H1 (cell line): ENCODE measurements around the gene APBA2. TPM values are rescaled to one million over a fixed set of nuclear protein-coding genes. Genes with fewer than 3 reads are reported as not detected.

ENCODE experiments used
- CTCF ChIA-PET: fragments of 300-600 bp; sonication (Branson Sonifier 250); formaldehyde crosslinking; loops from one replicate; lab custom pipeline; 2021; ENCODE audit not compliant: partially characterized antibody; lab: Charles Lee
- POLR2A ChIA-PET: fragments of 300-600 bp; sonication (Branson Sonifier 250); formaldehyde crosslinking; loops from one replicate; lab custom pipeline; 2021; ENCODE audit warnings: inconsistent platforms; ENCODE audit not compliant: partially characterized antibody; lab: Charles Lee
- DNase-seq, 2 experiments: peaks; one replicate each; pipeline versions ENCODE4 v3.0.0 to v3.0.0-alpha.2; 2010 to 2022; ENCODE audit warnings: low spot score in 2 of 2, low read depth in 1 of 2, mixed read lengths in 1 of 2
- FAIRE-seq: peaks from 2 replicates; lab custom pipeline; 2011; peaks lifted over from hg19 to GRCh38; lab: Jason Lieb, UNC
- H2AFZ ChIP-seq: 2 replicates; pipeline ENCODE4 v1.8.1; 2012; ENCODE audit warnings: low read length, inconsistent platforms
- H2AK5ac ChIP-seq: 2 replicates; pipeline ENCODE4 v1.6.1; 2013; ENCODE audit warnings: low read depth, low read length
- H2BK120ac ChIP-seq: replicated peaks from 2 replicates; pipeline ENCODE3; 2013; ENCODE audit warnings: low read depth, low read length, inconsistent platforms
- H2BK12ac ChIP-seq: 2 replicates; pipeline ENCODE4 v1.6.1; 2013; ENCODE audit warnings: low read depth, low read length
- H2BK15ac ChIP-seq: 2 replicates; pipeline ENCODE4 v1.6.1; 2013; ENCODE audit warnings: low read length
- H2BK20ac ChIP-seq: 2 replicates; pipeline ENCODE4 v1.6.1; 2013; ENCODE audit warnings: low read length
- H2BK5ac ChIP-seq: 2 replicates; pipeline ENCODE4 v1.6.1; 2013; ENCODE audit warnings: low read depth, low read length
- H3K14ac ChIP-seq: 2 replicates; pipeline ENCODE4 v1.6.1; 2013; ENCODE audit warnings: inconsistent platforms; ENCODE audit not compliant: insufficient read length
- H3K18ac ChIP-seq: 2 replicates; pipeline ENCODE4 v1.6.1; 2013; ENCODE audit warnings: low read length; ENCODE audit errors: extremely low read depth
- H3K23ac ChIP-seq: 2 replicates; pipeline ENCODE4 v1.6.1; 2013; ENCODE audit warnings: inconsistent platforms; ENCODE audit not compliant: insufficient read length
- H3K23me2 ChIP-seq: 2 replicates; pipeline ENCODE4 v1.6.1; 2013; ENCODE audit warnings: low read depth, low read length
- H3K27ac ChIP-seq: 2 replicates; pipeline ENCODE4 v1.6.1; 2011; ENCODE audit warnings: low read depth, low read length, inconsistent platforms
- H3K27me3 ChIP-seq, 4 experiments: replicated peaks in 1 of 4; 1 replicate in 1 of 4; 2 replicates in 3 of 4; pipeline versions ENCODE4 v1.6.1 to v1.8.1; 2011 to 2013; ENCODE audit warnings: low read length in 3 of 4, mild to moderate bottlenecking in 3 of 4, inconsistent platforms in 2 of 4, mixed read lengths in 2 of 4, moderate library complexity in 1 of 4; ENCODE audit not compliant: control insufficient read depth in 3 of 4, insufficient read depth in 3 of 4; ENCODE audit errors: extremely low read depth in 1 of 4
- H3K36me3 ChIP-seq, 4 experiments: 2 replicates each; pipeline versions ENCODE4 v1.6.1 to v1.8.1; 2011 to 2013; ENCODE audit warnings: mild to moderate bottlenecking in 4 of 4, low read length in 3 of 4, moderate library complexity in 2 of 4, control low read depth in 1 of 4, inconsistent platforms in 1 of 4; ENCODE audit not compliant: insufficient read depth in 4 of 4, control insufficient read depth in 2 of 4
- H3K4ac ChIP-seq: replicated peaks from 2 replicates; pipeline ENCODE3; 2013; ENCODE audit warnings: low read length, low read depth, mixed read lengths, inconsistent platforms; ENCODE audit not compliant: insufficient read length
- H3K4me1 ChIP-seq, 4 experiments: replicated peaks in 1 of 4; 1 replicate in 1 of 4; 2 replicates in 3 of 4; pipeline versions ENCODE4 v1.6.1 to v1.8.1; 2011 to 2013; ENCODE audit warnings: low read length in 3 of 4, inconsistent platforms in 2 of 4, mixed read lengths in 1 of 4; ENCODE audit not compliant: insufficient read depth in 4 of 4, control insufficient read depth in 3 of 4
- H3K4me2 ChIP-seq, 2 experiments: 2 replicates each; pipeline versions ENCODE4 v1.6.1 to v1.8.1; 2011 to 2013; ENCODE audit warnings: low read depth in 2 of 2, low read length in 2 of 2, control low read depth in 1 of 2, inconsistent platforms in 1 of 2, mild to moderate bottlenecking in 1 of 2; ENCODE audit not compliant: insufficient read depth in 1 of 2
- H3K4me3 ChIP-seq, 4 experiments: fragments of 200-600, 300-600 bp in 1 of 4; sonication (generic), shearing (Covaris generic), sonication (Bioruptor Twin) in 1 of 4; 2 replicates each; pipeline versions ENCODE4 v1.5.1 to v1.8.1; 2011 to 2016; ENCODE audit warnings: low read length in 4 of 4, low read depth in 3 of 4, control low read depth in 2 of 4, inconsistent platforms in 2 of 4, mild to moderate bottlenecking in 2 of 4, mixed read lengths in 1 of 4, moderate library complexity in 1 of 4; ENCODE audit not compliant: insufficient read depth in 2 of 4; ENCODE audit errors: extremely low read depth in 1 of 4
- H3K56ac ChIP-seq: replicated peaks from 2 replicates; pipeline ENCODE3; 2013; ENCODE audit warnings: low read depth, mild to moderate bottlenecking, mixed read lengths, low read length, inconsistent platforms; ENCODE audit not compliant: insufficient read length
- H3K79me1 ChIP-seq: 2 replicates; pipeline ENCODE4 v1.6.1; 2013; ENCODE audit warnings: low read depth, low read length, control low read depth
- H3K79me2 ChIP-seq, 2 experiments: 2 replicates each; pipeline versions ENCODE4 v1.6.1 to v1.8.1; 2012 to 2013; ENCODE audit warnings: low read length in 2 of 2, mild to moderate bottlenecking in 2 of 2, inconsistent platforms in 1 of 2; ENCODE audit not compliant: insufficient read depth in 2 of 2, control insufficient read depth in 1 of 2
- H3K9ac ChIP-seq, 4 experiments: replicated peaks in 1 of 4; 1 replicate in 1 of 4; 2 replicates in 3 of 4; pipeline versions ENCODE4 v1.6.1 to v1.8.1; 2011 to 2013; ENCODE audit warnings: low read depth in 3 of 4, low read length in 3 of 4, control low read depth in 2 of 4, mild to moderate bottlenecking in 2 of 4, moderate library complexity in 2 of 4, inconsistent platforms in 1 of 4; ENCODE audit errors: extremely low read depth in 1 of 4
- H3K9me3 ChIP-seq, 2 experiments: 2 replicates each; pipeline versions ENCODE4 v1.6.1 to v1.8.1; 2012 to 2013; ENCODE audit warnings: mild to moderate bottlenecking in 2 of 2, moderate library complexity in 2 of 2, control low read depth in 1 of 2, inconsistent platforms in 1 of 2, low read depth in 1 of 2, low read length in 1 of 2, mixed read lengths in 1 of 2; ENCODE audit not compliant: insufficient read depth in 2 of 2
- H4K20me1 ChIP-seq, 2 experiments: replicated peaks in 1 of 2; 2 replicates each; pipeline versions ENCODE3 to v1.8.1; 2011 to 2013; ENCODE audit warnings: inconsistent platforms in 2 of 2, low read length in 2 of 2, mild to moderate bottlenecking in 1 of 2; ENCODE audit not compliant: insufficient read depth in 2 of 2, control insufficient read depth in 1 of 2
- H4K5ac ChIP-seq: 2 replicates; pipeline ENCODE4 v1.6.1; 2013; ENCODE audit warnings: low read length, low read depth, mixed read lengths, inconsistent platforms; ENCODE audit not compliant: insufficient read length
- H4K8ac ChIP-seq: 2 replicates; pipeline ENCODE4 v1.8.0; 2013; ENCODE audit warnings: mild to moderate bottlenecking, moderate library complexity, low read length, inconsistent platforms; ENCODE audit not compliant: insufficient read depth; ENCODE audit errors: extremely low read depth
- H4K91ac ChIP-seq: replicated peaks from 2 replicates; pipeline ENCODE3; 2013; ENCODE audit warnings: low read length, mixed read lengths, inconsistent platforms; ENCODE audit not compliant: insufficient read length
- BACH1 ChIP-seq: IDR thresholded peaks from 2 replicates; pipeline ENCODE4 v1.6.1; 2012; ENCODE audit warnings: low read length, improper control_type of control experiment
- CBX5 ChIP-seq: fragments of 300-800, 300-1000 bp; sonication (generic); IDR thresholded peaks from 2 replicates; pipeline ENCODE4 v1.7.1; 2016; ENCODE audit warnings: antibody characterized with exemption, low read length, low read depth
- CTBP2 ChIP-seq: IDR thresholded peaks from 2 replicates; pipeline ENCODE4 v1.7.0; 2011; ENCODE audit warnings: borderline replicate concordance, mild to moderate bottlenecking, moderate library complexity, mixed read lengths, low read length; ENCODE audit not compliant: insufficient read depth, insufficient read length
- HDAC2 ChIP-seq, 2 experiments: fragments of 300-600 bp in 1 of 2; sonication (generic) in 1 of 2; IDR thresholded peaks; 2 replicates each; pipeline ENCODE4 v1.6.1; 2011 to 2012; ENCODE audit warnings: low read depth in 2 of 2, low read length in 2 of 2, mild to moderate bottlenecking in 2 of 2, moderate library complexity in 2 of 2, borderline replicate concordance in 1 of 2, inconsistent platforms in 1 of 2
- JUND ChIP-seq: IDR thresholded peaks from 2 replicates; pipeline ENCODE4 v1.6.1; 2011; ENCODE audit warnings: mild to moderate bottlenecking, improper control_type of control experiment, low read length
- KDM1A ChIP-seq: fragments of 200-600, 300-600 bp; sonication (generic); IDR thresholded peaks from 2 replicates; pipeline ENCODE4 v1.7.1; 2016; ENCODE audit warnings: mild to moderate bottlenecking, low read length, borderline replicate concordance
- KDM4A ChIP-seq: IDR thresholded peaks from one replicate; pipeline ENCODE4 v1.7.1; 2012; ENCODE audit warnings: low read depth, mild to moderate bottlenecking, moderate library complexity, low read length, inconsistent platforms; ENCODE audit not compliant: severe bottlenecking
- SAP30 ChIP-seq: fragments of 300-600 bp; sonication (generic); IDR thresholded peaks from 2 replicates; pipeline ENCODE4 v1.7.1; 2012; ENCODE audit warnings: low read length, moderate library complexity, mild to moderate bottlenecking, inconsistent platforms; ENCODE audit not compliant: insufficient read depth, insufficient replicate concordance
- WGBS, 2 experiments: shearing (Covaris generic) in 1 of 2; methylation state at CpG; one replicate each; pipeline versions ENCODE4 v1.1.6 to v1.1.7; 2013 to 2015; ENCODE audit warnings: low lambda C conversion rate in 2 of 2, mixed read lengths in 2 of 2, inconsistent platforms in 1 of 2, low coverage in 1 of 2, missing lambda C conversion rate in 1 of 2; ENCODE audit not compliant: insufficient replicate concordance in 2 of 2, insufficient coverage in 1 of 2, insufficient read length in 1 of 2; ENCODE audit errors: extremely low coverage in 1 of 2, missing lambda C conversion rate in 1 of 2; 5-methylcytosine and 5-hydroxymethylcytosine counted together
- polyA plus RNA-seq, 7 experiments: library from polyadenylated mRNA; depleted of rRNA in 3 of 7; stranded (reverse) in 5 of 7; unstranded in 2 of 7; fragments of >200 nt in 5 of 7; fragments of 200-250 nt in 2 of 7; gene quantifications; 1 replicate in 5 of 7; 2 replicates in 1 of 7; 4 replicates in 1 of 7; pipeline versions ENCODE4 v1.2.1 to v1.2.3, GENCODE V29; 2011 to 2013; ENCODE audit warnings: missing spikeins in 2 of 7, mixed read lengths in 2 of 7
- total RNA-seq: library from RNA; stranded (reverse); fragmentation: NEBNext Ultra II Directional; extraction: Animal tissue kit (Norgen Biotek cat#: 25700); gene quantifications from 2 replicates; pipeline ENCODE4 v1.2.1, GENCODE V29; 2021

Gene APBA2
- total and polyA plus RNA-seq, 2 of the 8 experiments (the other 6 are each of a cell fraction or from before 2014, with no cell fraction given), result 15.5 to 19.0 TPM

GRCh38 chr15:28897861-28898585, 12.2 kb downstream of the APBA2 start:
- Histone ChIP-seq H3K4me1 (peaks cover 0 to 2% (median 0%) of the 10 kb centered on the region in 4 experiments; a peak in 3 of 7 replicates), H3K4me2 (no peak overlapping the region), H3K23ac (no peak overlapping the region), H3K56ac (no peak overlapping the region), H4K5ac (no peak overlapping the region), H2AK5ac (no peak overlapping the region), H3K4me3 (no peak overlapping the region), H2BK5ac (no peak overlapping the region), H3K18ac (no peak overlapping the region), H3K27me3 (no peaks in the 10 kb centered on the region), H3K14ac (no peak overlapping the region), H2BK120ac (no peak overlapping the region), H3K9ac (no peak overlapping the region), H4K8ac (no peak overlapping the region), H2BK15ac (no peak overlapping the region), H3K4ac (no peak overlapping the region), H3K79me2 (no peaks in the 10 kb centered on the region), H3K27ac (no peak overlapping the region), H3K36me3 (no peaks in the 10 kb centered on the region), H3K79me1 (peaks cover 7% of the 10 kb centered on the region), H4K20me1 (no peaks in the 10 kb centered on the region), H2AFZ (no peak overlapping the region), H2BK20ac (no peak overlapping the region), H4K91ac (no peak overlapping the region), H2BK12ac (no peak overlapping the region), H3K23me2 (no peaks in the 10 kb centered on the region), H3K9me3 (peaks cover 6 to 11% of the 10 kb centered on the region in 2 experiments)
- ChIA-PET POLR2A (interaction anchor here (1.0 to 1.8 kb wide), 2 partner anchors 10 to 12 kb away, joined by 3 to 5 read pairs; partner anchors contain the start of gene APBA2), CTCF (interaction anchor here (1.1 kb wide), 1 partner anchor 24 kb away, joined by 4 read pairs; no protein-coding TSS in a partner anchor)
- DNase-seq (no peak), FAIRE-seq (no peak)
- WGBS, 2 experiments, result 86% methylated on average over 13 of the region's 13 CpGs; no CpG with 5 or more reads in 1 of the 2 experiments
- TF ChIP-seq KDM1A (no peak), BACH1 (no peak), KDM4A (no peak), CBX5 (no peak), JUND (no peak), CTBP2 (no peak), SAP30 (no peak), HDAC2 (IDR thresholded peaks at IDR 0.05; ENCODE audit: borderline replicate concordance in 1 of 2, low read depth in 2 of 2, low read length in 2 of 2) (no peak)
